Endothelial cell of umbilical vein (primary cell): ENCODE data around the gene TMEM9B. TPM values are rescaled to one million over a fixed set of nuclear protein-coding genes. Genes with fewer than 3 reads are reported as not detected.

ENCODE experiments used
- BruUV-seq: library from RNA; stranded (reverse); fragments of 400-500 nt; replicated peaks from 2 replicates; lab custom pipeline; 2021; lab: Mats Ljungman, UMichigan
- CTCF ChIA-PET: fragments of 300-600, 350-600 bp; sonication (Branson Sonifier 250); formaldehyde crosslinking; loops from one replicate; lab custom pipeline; 2021; ENCODE audit warnings: antibody characterized with exemption, inconsistent platforms; lab: Charles Lee
- POLR2A ChIA-PET: fragments of 300-600, 350-600 bp; sonication (Branson Sonifier 250); formaldehyde crosslinking; loops from one replicate; lab custom pipeline; 2021; ENCODE audit warnings: antibody characterized with exemption, inconsistent platforms; lab: Charles Lee
- DNase-seq: peaks from one replicate; pipeline ENCODE4 v3.0.0-alpha.2; 2011; ENCODE audit warnings: low read depth, low spot score
- FAIRE-seq: peaks from 2 replicates; lab custom pipeline; 2011; peaks lifted over from hg19 to GRCh38; lab: Jason Lieb, UNC
- H2AFZ ChIP-seq: 2 replicates; pipeline ENCODE4 v1.6.0; 2012; ENCODE audit warnings: low read depth, low read length, control low read depth, inconsistent platforms
- H3K27ac ChIP-seq: 2 replicates; pipeline ENCODE4 v1.5.1; 2011; ENCODE audit warnings: low read depth, mild to moderate bottlenecking, control low read depth, low read length, moderate library complexity; ENCODE audit not compliant: insufficient read depth
- H3K27me3 ChIP-seq, 2 experiments: 2 replicates each; pipeline versions ENCODE4 v1.6.0 to v1.6.1; 2011; ENCODE audit warnings: low read length in 2 of 2, mixed read lengths in 1 of 2; ENCODE audit not compliant: control insufficient read depth in 2 of 2, insufficient read depth in 2 of 2
- H3K36me3 ChIP-seq, 2 experiments: 2 replicates in 1 of 2; 3 replicates in 1 of 2; pipeline ENCODE4 v1.5.1; 2011; ENCODE audit warnings: low read length in 2 of 2, mild to moderate bottlenecking in 1 of 2, moderate library complexity in 1 of 2; ENCODE audit not compliant: control insufficient read depth in 2 of 2, insufficient read depth in 2 of 2; ENCODE audit errors: extremely low read depth in 1 of 2
- H3K4me1 ChIP-seq: 3 replicates; pipeline ENCODE4 v1.5.1; 2011; ENCODE audit warnings: mild to moderate bottlenecking, low read length; ENCODE audit not compliant: control insufficient read depth, insufficient read depth; ENCODE audit errors: extremely low read depth
- H3K4me2 ChIP-seq: 2 replicates; pipeline ENCODE4 v1.6.1; 2011; ENCODE audit warnings: low read length, control low read depth, mixed read lengths; ENCODE audit not compliant: insufficient read depth
- H3K4me3 ChIP-seq, 3 experiments: fragments of 200-600 bp in 1 of 3; sonication (generic), shearing (Covaris generic) in 1 of 3; replicated peaks in 1 of 3; 2 replicates each; pipeline ENCODE4 v1.5.1; 2011 to 2016; ENCODE audit warnings: control low read depth in 3 of 3, low read length in 3 of 3, mild to moderate bottlenecking in 2 of 3, inconsistent platforms in 1 of 3, low read depth in 1 of 3, moderate library complexity in 1 of 3; ENCODE audit not compliant: insufficient read depth in 1 of 3
- H3K79me2 ChIP-seq: 2 replicates; pipeline ENCODE4 v1.6.0; 2012; ENCODE audit warnings: low read length, inconsistent platforms; ENCODE audit not compliant: control insufficient read depth, insufficient read depth
- H3K9ac ChIP-seq: replicated peaks from 2 replicates; pipeline ENCODE3; 2011; ENCODE audit warnings: low read length, control low read depth; ENCODE audit not compliant: insufficient read depth; ENCODE audit errors: extremely low read depth
- H3K9me1 ChIP-seq: replicated peaks from 3 replicates; pipeline ENCODE4 v1.6.0; 2011; ENCODE audit warnings: mild to moderate bottlenecking, low read length; ENCODE audit not compliant: control insufficient read depth, insufficient read depth; ENCODE audit errors: extremely low read depth
- H3K9me3 ChIP-seq: replicated peaks from 2 replicates; pipeline ENCODE4 v1.5.1; 2012; ENCODE audit warnings: low read length, inconsistent platforms; ENCODE audit not compliant: control insufficient read depth, insufficient read depth
- H4K20me1 ChIP-seq: replicated peaks from 2 replicates; pipeline ENCODE3; 2011; ENCODE audit warnings: mild to moderate bottlenecking, low read length; ENCODE audit not compliant: control insufficient read depth, insufficient read depth; ENCODE audit errors: extremely low read depth
- EZH2 ChIP-seq: IDR thresholded peaks from 2 replicates; pipeline ENCODE4 v1.6.1; 2012; ENCODE audit warnings: borderline replicate concordance, low read depth, mild to moderate bottlenecking, moderate library complexity, low read length, inconsistent platforms; ENCODE audit not compliant: severe bottlenecking
- FOS ChIP-seq: IDR thresholded peaks from 2 replicates; pipeline ENCODE4 v1.6.1; 2011; ENCODE audit warnings: mild to moderate bottlenecking, low read length, moderate library complexity, borderline replicate concordance; ENCODE audit not compliant: insufficient read depth
- GATA2 ChIP-seq: IDR thresholded peaks from 2 replicates; pipeline ENCODE4 v1.7.0; 2011; ENCODE audit warnings: low read depth, mild to moderate bottlenecking, moderate library complexity, mixed read lengths, low read length; ENCODE audit not compliant: insufficient read length, insufficient read depth
- JUN ChIP-seq: IDR thresholded peaks from 2 replicates; pipeline ENCODE4 v1.6.1; 2011; ENCODE audit warnings: borderline replicate concordance, low read depth; ENCODE audit not compliant: insufficient read length, insufficient read depth
- MAX ChIP-seq: IDR thresholded peaks from 2 replicates; pipeline ENCODE4 v1.6.1; 2011; ENCODE audit not compliant: insufficient read depth, insufficient read length
- MYC ChIP-seq: IDR thresholded peaks from one replicate; pipeline ENCODE4 v1.6.1; 2011; ENCODE audit warnings: mild to moderate bottlenecking, low read depth, low read length
- POLR2A ChIP-seq: IDR thresholded peaks from 2 replicates; pipeline ENCODE4 v1.6.1; 2012; ENCODE audit warnings: low read depth, mild to moderate bottlenecking, control low read depth, low read length
- POLR2AphosphoS5 ChIP-seq: IDR thresholded peaks from 2 replicates; pipeline ENCODE4 v1.6.1; 2012; ENCODE audit warnings: low read depth, mild to moderate bottlenecking, control low read depth, low read length, moderate library complexity; ENCODE audit not compliant: insufficient read depth
- dilution Hi-C: fragments of 300-500 bp; cut with MboI; formaldehyde crosslinking; loops from one replicate; pipeline ENCODE4 v1.15.0; 2019; ENCODE audit warnings: low sequenced_read_pairs; ENCODE audit not compliant: extremely low pct_ligation_motif_present
- intact Hi-C: fragments of 100-400 bp; cut with micrococcal nuclease; formaldehyde crosslinking; loops from one replicate; pipeline ENCODE4 v1.10.0; 2022
- polyA plus RNA-seq, 4 experiments: library from polyadenylated mRNA; depleted of rRNA in 3 of 4; stranded (reverse) in 3 of 4; unstranded in 1 of 4; fragments of >200 nt; gene quantifications; 2 replicates each; pipeline versions ENCODE4 v1.2.1 to v1.2.3, GENCODE V29; 2011 to 2012; ENCODE audit warnings: missing spikeins in 1 of 4
- total RNA-seq: library from RNA; stranded (reverse); gene quantifications from 2 replicates; pipeline ENCODE4 v1.2.3, GENCODE V29; 2021
- TF ChIP-seq, protein P1 (sequence below), 2 donors: IDR thresholded peaks; 1 replicate in 1 of 2; 2 replicates in 1 of 2; pipeline ENCODE4 v1.5.1; 2011; ENCODE audit warnings: low read length in 2 of 2, mild to moderate bottlenecking in 2 of 2, moderate library complexity in 2 of 2, control low read depth in 1 of 2, inconsistent platforms in 1 of 2, low read depth in 1 of 2; ENCODE audit not compliant: insufficient read depth in 1 of 2; ENCODE audit errors: extremely low read depth in 1 of 2

The TMEM9B gene
- total and polyA plus RNA-seq, 2 donors (not counting 3 experiments of a cell fraction or from before 2014, with no cell fraction given), result 28.2 to 30.2 TPM

DNA sequence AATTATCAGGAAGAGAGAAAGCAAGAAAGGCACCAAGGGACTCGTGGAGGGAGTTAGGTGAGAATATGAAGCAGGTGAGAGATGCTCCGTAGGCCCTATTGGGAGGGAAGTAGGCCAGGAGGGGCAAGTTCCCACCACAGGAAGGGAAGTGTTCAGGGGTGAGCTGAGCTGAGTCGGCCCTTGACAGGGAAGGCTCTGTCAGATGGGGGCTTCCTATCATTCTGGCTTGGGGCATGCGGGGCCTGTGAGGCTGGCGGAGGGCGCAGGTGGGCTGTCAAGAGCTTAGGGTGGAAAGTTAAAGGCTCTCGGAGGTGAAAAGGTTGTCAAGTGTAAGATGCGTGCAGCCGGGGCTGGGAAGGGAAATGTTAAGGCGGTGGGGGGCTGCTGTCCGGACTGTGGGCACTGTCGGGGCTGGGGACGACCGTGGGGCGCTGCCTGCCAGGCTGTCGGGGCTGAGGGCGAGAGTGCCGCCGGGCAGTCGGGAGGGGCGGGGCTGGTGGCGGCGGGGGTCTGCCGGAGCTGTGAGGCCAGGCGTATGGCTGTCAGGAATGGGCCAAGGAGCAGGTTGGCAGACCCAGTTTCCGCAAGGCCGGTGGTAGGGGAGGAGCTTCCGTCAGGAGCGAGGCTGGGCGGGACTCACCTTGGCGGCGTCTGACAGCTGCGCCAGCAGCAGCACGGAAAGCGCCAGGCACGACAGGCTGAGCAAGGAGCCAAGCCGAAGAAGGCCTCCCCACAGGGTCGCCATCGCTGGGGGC lies 496 bp downstream of the TMEM9B start:
- dilution Hi-C loops, result no loop called here
- ChIA-PET POLR2A (interaction anchor here (0.6 kb wide), 1 partner anchor 753 kb away, joined by 5 read pairs; no protein-coding TSS in a partner anchor), CTCF (interaction anchor here (1.0 to 2.7 kb wide), 7 partner anchors 18 to 543 kb away, joined by 3 to 25 read pairs (median 5); no protein-coding TSS in a partner anchor)
- Histone ChIP-seq H3K9ac (peak overlapping the region; percentile 96), H3K4me1 (peaks cover 15% of the 10 kb centered on the region), H3K9me3 (no peaks in the 10 kb centered on the region), H3K27me3 (no peaks in the 10 kb centered on the region), H4K20me1 (no peaks in the 10 kb centered on the region), H3K79me2 (peaks cover 27% of the 10 kb centered on the region), H3K4me3 (peak overlapping the region; percentile 71 to 91 (median 81)), H2AFZ (peak overlapping the region; percentile 96), H3K9me1 (no peaks in the 10 kb centered on the region), H3K4me2 (peak overlapping the region; percentile 94), H3K27ac (peak overlapping the region; percentile 88), H3K36me3 (no peaks in the 10 kb centered on the region)
- BruUV-seq, result no TSS peak
- no peak for DNase-seq
- TF ChIP-seq FOS, result no peak
- TF ChIP-seq POLR2A, result no peak
- TF ChIP-seq, protein P1, sequence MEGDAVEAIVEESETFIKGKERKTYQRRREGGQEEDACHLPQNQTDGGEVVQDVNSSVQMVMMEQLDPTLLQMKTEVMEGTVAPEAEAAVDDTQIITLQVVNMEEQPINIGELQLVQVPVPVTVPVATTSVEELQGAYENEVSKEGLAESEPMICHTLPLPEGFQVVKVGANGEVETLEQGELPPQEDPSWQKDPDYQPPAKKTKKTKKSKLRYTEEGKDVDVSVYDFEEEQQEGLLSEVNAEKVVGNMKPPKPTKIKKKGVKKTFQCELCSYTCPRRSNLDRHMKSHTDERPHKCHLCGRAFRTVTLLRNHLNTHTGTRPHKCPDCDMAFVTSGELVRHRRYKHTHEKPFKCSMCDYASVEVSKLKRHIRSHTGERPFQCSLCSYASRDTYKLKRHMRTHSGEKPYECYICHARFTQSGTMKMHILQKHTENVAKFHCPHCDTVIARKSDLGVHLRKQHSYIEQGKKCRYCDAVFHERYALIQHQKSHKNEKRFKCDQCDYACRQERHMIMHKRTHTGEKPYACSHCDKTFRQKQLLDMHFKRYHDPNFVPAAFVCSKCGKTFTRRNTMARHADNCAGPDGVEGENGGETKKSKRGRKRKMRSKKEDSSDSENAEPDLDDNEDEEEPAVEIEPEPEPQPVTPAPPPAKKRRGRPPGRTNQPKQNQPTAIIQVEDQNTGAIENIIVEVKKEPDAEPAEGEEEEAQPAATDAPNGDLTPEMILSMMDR (IDR thresholded peaks at IDR 0.05; ENCODE audit: extremely low read depth in 1 of 2, insufficient read depth in 1 of 2, low read depth in 1 of 2, low read length in 2 of 2), result no peak
- TF ChIP-seq POLR2AphosphoS5, result no peak
- no peak for TF ChIP-seq GATA2
- no peak for TF ChIP-seq JUN
- no peak for TF ChIP-seq MAX
- TF ChIP-seq MYC, result no peak
- no peak for TF ChIP-seq EZH2
- intact Hi-C loops, result loop anchor here (1.0 to 2.0 kb wide), 3 partner anchors 53 to 281 kb away; partner anchors contain the start of genes AKIP1, RPL27A and TRIM66
- no peak for FAIRE-seq
